ENCODE measurements around the gene SIPA1L3. TPM values are rescaled to one million over a fixed set of nuclear protein-coding genes. Genes with fewer than 3 reads are reported as not detected.

SIPA1L3 gene
- total RNA-seq, 1 donor, result 28.9 TPM

GRCh38 chr19:37970699-37971098 lies 63.7 kb downstream of the SIPA1L3 start:
- DNase-seq (ENCODE audit: low read depth), result no peak
- no peak overlapping the region for H3K4me3 ChIP-seq (ENCODE audit: low read depth, low read length)
- no peak for TF ChIP-seq CTCF (IDR thresholded peaks at IDR 0.05; ENCODE audit: insufficient read depth, low read length)

- DNase-seq (ENCODE audit: low read depth), result no peak
- no peak overlapping the region for H3K4me3 ChIP-seq (ENCODE audit: low read depth, low read length)
- no peak for TF ChIP-seq CTCF (IDR thresholded peaks at IDR 0.05; ENCODE audit: insufficient read depth, low read length)
Observed at GRCh38 chr19:37972803-37973202, 65.8 kb downstream of the SIPA1L3 start.

GRCh38 chr19:37973666-37974065 lies 66.7 kb downstream of the SIPA1L3 start:
- DNase-seq (ENCODE audit: low read depth), result no peak
- H3K4me3 ChIP-seq (ENCODE audit: low read depth, low read length), result no peak overlapping the region
- TF ChIP-seq CTCF (IDR thresholded peaks at IDR 0.05; ENCODE audit: insufficient read depth, low read length), result no peak

- no peak for TF ChIP-seq CTCF (IDR thresholded peaks at IDR 0.05; ENCODE audit: insufficient read depth, low read length)
- no peak overlapping the region for H3K4me3 ChIP-seq (ENCODE audit: low read depth, low read length)
- no peak for DNase-seq (ENCODE audit: low read depth)
Observed at GRCh38 chr19:37975071-37975470, 68.1 kb downstream of the SIPA1L3 start.

GRCh38 chr19:37975596-37976515 lies 68.8 kb downstream of the SIPA1L3 start:
- H3K4me3 ChIP-seq (ENCODE audit: low read depth, low read length), result no peak overlapping the region
- no peak for DNase-seq (ENCODE audit: low read depth)
- TF ChIP-seq CTCF (IDR thresholded peaks at IDR 0.05; ENCODE audit: insufficient read depth, low read length), result no peak

GRCh38 chr19:37977391-37977790 lies 70.4 kb downstream of the SIPA1L3 start:
- DNase-seq (ENCODE audit: low read depth), result no peak
- H3K4me3 ChIP-seq (ENCODE audit: low read depth, low read length), result no peak overlapping the region
- no peak for TF ChIP-seq CTCF (IDR thresholded peaks at IDR 0.05; ENCODE audit: insufficient read depth, low read length)

Data from fibroblast of the aortic adventitia (primary cell).